GM20000 (cell line): ENCODE measurements around the gene COLGALT1.
"Not testable (repeated sequence)": the region's sequence is repeated elsewhere in the genome, so short reads cannot be mapped to it uniquely, and the experiment has no call there.

Experiments
- DNase-seq: peaks from one replicate; pipeline ENCODE4 v3.0.0; 2012; ENCODE audit warnings: low spot score
- TF ChIP-seq, protein P1 (sequence below): IDR thresholded peaks from 2 replicates; pipeline ENCODE4 v1.5.1; 2012; ENCODE audit warnings: mild to moderate bottlenecking, control low read depth; ENCODE audit errors: extremely low read depth, missing control alignments

COLGALT1 gene

GRCh38 chr19:17555480-17555928 is at the start of gene COLGALT1:
COLGALT1 (plus strand) TSS chr19:17555649; CDS start chr19:17555714, 65 bp downstream.
- TF ChIP-seq, protein P1, sequence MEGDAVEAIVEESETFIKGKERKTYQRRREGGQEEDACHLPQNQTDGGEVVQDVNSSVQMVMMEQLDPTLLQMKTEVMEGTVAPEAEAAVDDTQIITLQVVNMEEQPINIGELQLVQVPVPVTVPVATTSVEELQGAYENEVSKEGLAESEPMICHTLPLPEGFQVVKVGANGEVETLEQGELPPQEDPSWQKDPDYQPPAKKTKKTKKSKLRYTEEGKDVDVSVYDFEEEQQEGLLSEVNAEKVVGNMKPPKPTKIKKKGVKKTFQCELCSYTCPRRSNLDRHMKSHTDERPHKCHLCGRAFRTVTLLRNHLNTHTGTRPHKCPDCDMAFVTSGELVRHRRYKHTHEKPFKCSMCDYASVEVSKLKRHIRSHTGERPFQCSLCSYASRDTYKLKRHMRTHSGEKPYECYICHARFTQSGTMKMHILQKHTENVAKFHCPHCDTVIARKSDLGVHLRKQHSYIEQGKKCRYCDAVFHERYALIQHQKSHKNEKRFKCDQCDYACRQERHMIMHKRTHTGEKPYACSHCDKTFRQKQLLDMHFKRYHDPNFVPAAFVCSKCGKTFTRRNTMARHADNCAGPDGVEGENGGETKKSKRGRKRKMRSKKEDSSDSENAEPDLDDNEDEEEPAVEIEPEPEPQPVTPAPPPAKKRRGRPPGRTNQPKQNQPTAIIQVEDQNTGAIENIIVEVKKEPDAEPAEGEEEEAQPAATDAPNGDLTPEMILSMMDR, result no peak
- DNase-seq, result peak; percentile 99

DNA sequence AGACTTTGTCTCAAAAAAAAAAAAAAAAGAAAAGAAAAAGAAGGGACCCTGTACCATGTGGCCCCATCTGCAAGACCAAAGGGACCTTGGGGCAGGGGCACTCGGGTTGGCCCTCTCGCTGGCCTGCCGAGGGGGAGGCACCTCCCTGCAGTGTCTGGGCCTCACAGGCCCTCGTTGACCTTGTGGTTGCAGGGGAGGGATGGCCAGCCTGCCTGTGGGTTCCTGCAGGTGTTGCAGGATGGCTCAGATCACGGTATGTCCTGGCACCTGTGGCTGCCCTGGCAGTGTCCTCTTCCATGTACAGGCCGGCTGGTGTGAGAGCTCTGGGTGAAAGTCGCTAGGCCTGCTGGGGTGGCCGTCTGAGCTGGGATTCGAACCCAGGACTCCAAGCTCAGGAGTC is 48.7 kb upstream of the COLGALT1 start:
- DNase-seq, result no peak
- TF ChIP-seq, protein P1, result no peak

DNA sequence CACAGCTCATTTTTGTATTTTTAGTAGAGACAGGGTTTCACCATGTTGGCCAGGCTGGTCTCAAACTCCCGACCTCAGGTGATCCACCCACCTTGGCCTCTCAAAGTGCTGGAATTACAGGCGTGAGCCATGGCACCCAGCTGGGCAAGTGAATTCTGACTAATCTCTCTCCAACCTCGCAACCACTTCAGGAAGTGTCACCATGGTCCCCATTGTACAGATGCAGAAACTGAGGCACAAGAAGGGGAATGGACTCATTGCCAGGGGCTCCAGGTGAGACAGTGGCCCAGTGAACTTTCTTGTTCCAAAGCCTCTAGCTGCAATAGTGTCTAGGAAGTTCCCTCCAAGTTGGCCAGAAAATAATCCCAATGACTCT is 46.9 kb upstream of the COLGALT1 start:
- not testable (repeated sequence) for DNase-seq

DNA sequence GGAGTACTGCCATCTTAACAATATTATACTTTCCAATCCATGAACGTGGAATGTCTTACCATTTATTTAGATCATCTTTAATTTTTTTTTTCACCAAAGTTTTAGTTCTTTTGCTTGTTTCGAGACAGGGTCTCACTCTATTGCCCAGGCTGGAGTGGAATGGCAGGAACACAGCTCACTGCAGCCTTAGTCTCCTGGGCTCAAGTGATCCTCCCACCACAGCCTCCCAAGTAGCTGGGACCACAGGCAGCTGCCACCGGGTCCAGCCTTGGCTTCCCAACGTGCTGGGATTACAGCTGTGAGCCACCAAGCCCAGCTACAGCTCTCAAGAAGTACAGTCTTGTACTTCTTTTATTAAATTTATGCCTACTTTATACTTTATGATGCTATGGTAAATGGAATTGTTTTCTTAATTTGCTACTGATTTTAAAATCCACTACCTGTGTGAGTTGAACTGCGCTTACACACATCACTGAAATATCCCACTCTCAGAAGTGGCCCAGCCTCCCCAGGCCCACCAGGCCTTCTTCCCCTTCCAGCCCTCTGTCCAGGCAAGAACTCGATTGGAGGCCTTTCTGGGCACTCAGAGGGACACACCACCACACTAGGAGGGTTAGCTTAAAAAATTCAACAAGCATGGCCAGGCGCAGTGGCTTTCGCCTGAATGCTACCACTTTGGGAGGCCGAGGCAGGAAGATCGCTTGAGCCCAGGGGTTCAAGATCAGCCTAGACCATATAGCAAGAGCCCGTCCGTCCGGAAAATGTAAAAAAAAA is 45.0 kb upstream of the COLGALT1 start:
- TF ChIP-seq, protein P1, result no peak
- no peak for DNase-seq

- TF ChIP-seq, protein P1, result peak; percentile 48
- DNase-seq, result peak; percentile 93
Observed at GRCh38 chr19:17511724-17512573, 43.5 kb upstream of the COLGALT1 start.

DNA sequence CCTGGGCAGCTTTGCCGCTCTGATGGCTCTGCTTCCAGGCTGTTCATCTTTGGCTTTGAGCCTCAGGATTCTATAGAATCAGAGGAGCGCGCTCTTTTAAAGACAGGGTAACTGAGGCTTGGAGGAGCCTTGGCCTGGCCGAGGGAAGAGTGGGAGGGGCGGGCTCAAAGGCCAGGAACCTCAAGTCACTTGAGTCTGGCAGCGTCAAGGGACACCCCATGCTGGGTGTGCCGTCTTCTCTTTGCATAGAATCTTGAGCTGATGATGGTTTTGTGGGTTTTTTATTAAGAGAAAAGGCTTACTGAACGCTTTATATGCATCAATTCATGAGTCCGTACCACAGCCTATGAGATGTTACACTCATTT is 42.9 kb upstream of the COLGALT1 start:
- no peak for DNase-seq

GRCh38 chr19:17515408-17516149 is 39.9 kb upstream of the COLGALT1 start:
- TF ChIP-seq, protein P1, result no peak
- DNase-seq, result no peak

More for the DNA sequence above, 42.9 kb upstream of the COLGALT1 start:
- TF ChIP-seq, protein P1, result no peak
